ENCODE results near the gene OPRD1. TPM values are rescaled to one million over a fixed set of nuclear protein-coding genes. Genes with fewer than 3 reads are reported as not detected.
"Not testable (repeated sequence)": the region's sequence is repeated elsewhere in the genome, so short reads cannot be mapped to it uniquely, and the experiment has no call there.

The OPRD1 gene
- total RNA-seq, 2 experiments from 2014 or later, result not detected

DNA sequence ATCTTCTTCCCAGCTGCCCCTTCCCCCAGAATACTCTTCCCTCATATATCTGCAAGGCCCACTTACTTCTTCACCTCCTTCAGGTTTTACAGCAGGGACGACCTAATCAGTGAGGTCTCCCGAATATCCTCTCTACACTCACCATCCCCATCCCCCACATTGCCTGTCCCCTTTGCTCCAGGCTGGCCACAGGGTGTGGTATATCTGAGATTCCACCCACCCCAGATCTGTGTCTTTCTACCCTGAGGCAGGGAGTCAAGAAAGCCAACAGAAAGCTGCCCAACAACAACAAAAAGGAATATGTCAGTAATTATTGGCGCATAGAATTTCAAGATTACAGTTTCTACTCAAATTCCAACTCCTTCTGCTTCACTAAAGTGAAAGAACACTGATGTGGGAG, 30.0 kb upstream of the OPRD1 start:
- H3K36me3 Mint-ChIP-seq (ENCODE audit: low read depth), result no peaks in the 10 kb centered on the region
- peaks cover 6% of the 10 kb centered on the region for H3K27me3 Mint-ChIP-seq (ENCODE audit: low read depth)
- ChIA-PET POLR2A (no interaction called here), CTCF (interaction anchor here (2.0 to 9.3 kb wide), 2 partner anchors 88 to 96 kb away, joined by 4 to 167 read pairs; no protein-coding TSS in a partner anchor)
- no peaks in the 10 kb centered on the region for H3K9me3 Mint-ChIP-seq (ENCODE audit: insufficient read depth)
- no peak overlapping the region for H3K4me3 Mint-ChIP-seq
- peaks cover 8% of the 10 kb centered on the region for H3K4me1 Mint-ChIP-seq (ENCODE audit: low read depth)
- ATAC-seq, result no peak
- no peak for DNase-seq
- H3K27ac Mint-ChIP-seq, result no peak overlapping the region

- peaks cover 4% of the 10 kb centered on the region for H3K27me3 Mint-ChIP-seq (ENCODE audit: low read depth)
- H3K27ac Mint-ChIP-seq, result no peak overlapping the region
- ATAC-seq (no peak), DNase-seq (no peak)
- CTCF ChIA-PET, result interaction anchor here (0.7 to 9.3 kb wide), 4 partner anchors 9 to 741 kb away, joined by 3 to 167 read pairs (median 6); no protein-coding TSS in a partner anchor
- POLR2A ChIA-PET, result no interaction called here
- peaks cover 8% of the 10 kb centered on the region for H3K4me1 Mint-ChIP-seq (ENCODE audit: low read depth)
- H3K4me3 Mint-ChIP-seq, result no peak overlapping the region
- no peaks in the 10 kb centered on the region for H3K36me3 Mint-ChIP-seq (ENCODE audit: low read depth)
- no peaks in the 10 kb centered on the region for H3K9me3 Mint-ChIP-seq (ENCODE audit: insufficient read depth)
These were observed 28.6 kb upstream of the OPRD1 start for GRCh38 chr1:28783363-28783762.

DNA sequence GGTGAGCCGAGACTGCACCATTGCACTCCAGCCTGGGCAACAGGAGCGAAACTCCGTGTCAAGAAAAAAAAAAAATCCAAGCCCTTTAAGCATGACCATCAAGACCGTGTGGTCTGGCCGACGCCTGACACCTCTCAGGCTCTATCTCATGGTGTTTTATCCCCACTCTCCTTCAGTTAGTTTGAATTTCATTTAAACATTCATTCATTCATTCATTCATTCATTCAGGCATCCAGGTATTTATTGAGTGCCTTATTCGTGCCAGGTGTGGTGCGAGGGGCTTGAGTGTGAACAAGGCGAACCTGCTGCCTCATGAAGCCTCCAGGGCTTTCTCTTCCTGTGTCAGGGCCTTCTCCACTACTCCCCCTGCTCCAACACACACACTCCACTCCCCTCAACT, 22.6 kb upstream of the OPRD1 start:
- ChIA-PET POLR2A (no interaction called here), CTCF (interaction anchor here (0.7 kb wide), 1 partner anchor 43 kb away, joined by 3 read pairs; no protein-coding TSS in a partner anchor)
- no peaks in the 10 kb centered on the region for H3K9me3 Mint-ChIP-seq (ENCODE audit: insufficient read depth)
- peaks cover 8% of the 10 kb centered on the region for H3K4me1 Mint-ChIP-seq (ENCODE audit: low read depth)
- DNase-seq, result no peak
- H3K27me3 Mint-ChIP-seq (ENCODE audit: low read depth), result peaks cover 12% of the 10 kb centered on the region
- no peak for ATAC-seq
- no peak overlapping the region for H3K27ac Mint-ChIP-seq
- H3K36me3 Mint-ChIP-seq (ENCODE audit: low read depth), result no peaks in the 10 kb centered on the region
- H3K4me3 Mint-ChIP-seq, result no peak overlapping the region

DNA sequence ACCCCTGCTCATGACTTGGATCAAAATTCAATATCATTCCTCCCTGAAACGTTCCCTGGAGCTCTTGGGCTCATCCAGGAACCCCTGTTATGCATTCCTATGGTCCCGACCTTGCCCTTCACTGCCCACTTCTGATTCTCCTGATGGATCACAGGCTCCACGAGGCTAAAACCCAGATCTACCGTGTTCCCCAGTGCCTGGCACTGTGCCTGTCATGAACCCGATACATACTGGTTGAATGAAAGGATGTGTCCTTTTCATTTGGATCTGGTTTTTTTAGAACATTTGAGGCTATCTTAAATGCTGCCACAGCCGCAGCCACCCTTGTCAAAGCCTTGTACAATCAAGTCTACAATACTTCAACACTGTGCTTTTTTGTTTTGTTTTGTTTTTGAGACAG, 22.2 kb upstream of the OPRD1 start:
- ChIA-PET CTCF (no interaction called here), POLR2A (no interaction called here)
- Mint-ChIP-seq H3K4me3 (no peak overlapping the region), H3K4me1 (ENCODE audit: low read depth) (peaks cover 8% of the 10 kb centered on the region), H3K36me3 (ENCODE audit: low read depth) (no peaks in the 10 kb centered on the region), H3K27me3 (ENCODE audit: low read depth) (peaks cover 12% of the 10 kb centered on the region), H3K9me3 (ENCODE audit: insufficient read depth) (no peaks in the 10 kb centered on the region), H3K27ac (no peak overlapping the region)
- ATAC-seq (no peak), DNase-seq (no peak)

DNA sequence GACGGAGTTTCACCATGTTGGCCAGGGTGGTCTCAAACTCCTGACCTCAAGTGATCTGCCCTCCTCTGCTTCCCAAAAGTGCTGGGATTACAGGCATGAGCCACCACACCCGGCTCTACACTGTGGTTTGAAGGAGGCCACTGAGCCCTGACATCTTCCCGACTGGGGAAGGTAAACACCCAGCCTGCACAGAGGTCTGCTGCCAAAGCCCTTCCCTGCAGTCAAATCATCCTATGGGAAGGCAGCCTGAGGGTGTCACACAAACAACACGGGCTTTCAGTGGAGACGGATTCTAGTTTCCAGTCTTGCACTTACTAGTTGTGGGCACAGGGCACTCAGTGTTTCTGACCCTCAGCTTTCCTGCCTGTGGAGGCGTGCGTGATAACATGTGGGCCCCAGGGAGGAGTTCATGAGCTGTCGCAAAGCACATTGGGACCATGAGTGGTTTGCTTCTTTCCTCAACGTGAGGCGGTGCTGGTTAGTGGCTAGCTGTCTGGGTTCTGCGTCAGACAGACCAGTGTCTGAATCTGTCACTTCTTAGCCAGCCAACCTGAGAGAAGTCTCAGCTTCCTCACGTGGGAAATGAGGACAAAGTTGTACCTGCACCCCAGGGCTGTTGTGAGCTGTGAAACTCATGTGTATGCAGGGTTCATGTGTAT, 21.5 kb upstream of the OPRD1 start:
- H3K4me3 Mint-ChIP-seq, result no peak overlapping the region

GRCh38 chr1:28791929-28792328, 20.0 kb upstream of the OPRD1 start:
- DNase-seq; H3K36me3 Mint-ChIP-seq (ENCODE audit: low read depth); POLR2A ChIA-PET; H3K4me3 Mint-ChIP-seq; H3K4me1 Mint-ChIP-seq (ENCODE audit: low read depth); ATAC-seq; H3K9me3 Mint-ChIP-seq (ENCODE audit: insufficient read depth); H3K27ac Mint-ChIP-seq: not testable (repeated sequence)
- peaks cover 12% of the 10 kb centered on the region for H3K27me3 Mint-ChIP-seq (ENCODE audit: low read depth)
- CTCF ChIA-PET, result interaction anchor here (1.5 kb wide), 1 partner anchor 24 kb away, joined by 4 read pairs; no protein-coding TSS in a partner anchor

More for the DNA sequence above, 21.5 kb upstream of the OPRD1 start:
- POLR2A ChIA-PET, result no interaction called here
- H3K27me3 Mint-ChIP-seq (ENCODE audit: low read depth), result peaks cover 14% of the 10 kb centered on the region
- ATAC-seq, result no peak
- no peak for DNase-seq
- H3K9me3 Mint-ChIP-seq (ENCODE audit: insufficient read depth), result no peaks in the 10 kb centered on the region
- CTCF ChIA-PET, result interaction anchor here (1.2 to 1.5 kb wide), 2 partner anchors 25 to 86 kb away, joined by 4 to 7 read pairs; no protein-coding TSS in a partner anchor
- H3K36me3 Mint-ChIP-seq (ENCODE audit: low read depth), result no peaks in the 10 kb centered on the region
- H3K27ac Mint-ChIP-seq, result no peak overlapping the region
- H3K4me1 Mint-ChIP-seq (ENCODE audit: low read depth), result peaks cover 3% of the 10 kb centered on the region

- POLR2A ChIA-PET, result no interaction called here
These were observed 19.3 kb upstream of the OPRD1 start for GRCh38 chr1:28792644-28793121.

DNA sequence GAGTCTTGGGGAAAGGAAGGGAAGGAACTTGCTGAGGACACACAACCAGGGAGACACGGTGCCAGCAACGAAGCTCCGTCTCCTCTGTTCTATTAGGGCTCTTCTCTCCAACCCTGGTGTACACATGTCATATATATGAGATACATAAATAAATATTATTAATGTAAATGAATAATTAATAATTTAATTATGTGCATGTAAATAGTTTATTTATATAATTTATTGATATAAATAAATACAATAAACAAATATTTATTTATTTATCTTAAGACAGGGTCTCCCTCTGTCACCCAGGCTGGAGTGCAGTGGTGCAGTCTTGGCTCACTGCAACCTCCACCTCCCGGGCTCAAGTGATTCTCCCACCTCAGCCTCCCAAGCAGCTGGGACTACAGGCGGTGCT, 17.4 kb upstream of the OPRD1 start:
- H3K4me1 Mint-ChIP-seq (ENCODE audit: low read depth); H3K27ac Mint-ChIP-seq; DNase-seq; H3K36me3 Mint-ChIP-seq (ENCODE audit: low read depth); H3K4me3 Mint-ChIP-seq; H3K9me3 Mint-ChIP-seq (ENCODE audit: insufficient read depth); ATAC-seq: not testable (repeated sequence)
- CTCF ChIA-PET, result interaction anchor here (0.6 to 2.0 kb wide), 2 partner anchors 10 to 82 kb away, joined by 3 to 6 read pairs; no protein-coding TSS in a partner anchor
- H3K27me3 Mint-ChIP-seq (ENCODE audit: low read depth), result peaks cover 13% of the 10 kb centered on the region
- POLR2A ChIA-PET, result interaction anchor here (1.3 kb wide), 1 partner anchor 19 kb away, joined by 3 read pairs; no protein-coding TSS in a partner anchor

More at GRCh38 chr1:28792644-28793121, 19.3 kb upstream of the OPRD1 start:
- Mint-ChIP-seq H3K9me3 (ENCODE audit: insufficient read depth) (no peaks in the 10 kb centered on the region), H3K4me1 (ENCODE audit: low read depth) (peaks cover 3% of the 10 kb centered on the region), H3K36me3 (ENCODE audit: low read depth) (no peaks in the 10 kb centered on the region), H3K27ac (no peak overlapping the region), H3K4me3 (no peak overlapping the region), H3K27me3 (ENCODE audit: low read depth) (peaks cover 12% of the 10 kb centered on the region)
- DNase-seq (no peak), ATAC-seq (no peak)
- CTCF ChIA-PET, result interaction anchor here (0.7 to 2.0 kb wide), 3 partner anchors 8 to 485 kb away, joined by 3 to 6 read pairs (median 3); no protein-coding TSS in a partner anchor

DNA sequence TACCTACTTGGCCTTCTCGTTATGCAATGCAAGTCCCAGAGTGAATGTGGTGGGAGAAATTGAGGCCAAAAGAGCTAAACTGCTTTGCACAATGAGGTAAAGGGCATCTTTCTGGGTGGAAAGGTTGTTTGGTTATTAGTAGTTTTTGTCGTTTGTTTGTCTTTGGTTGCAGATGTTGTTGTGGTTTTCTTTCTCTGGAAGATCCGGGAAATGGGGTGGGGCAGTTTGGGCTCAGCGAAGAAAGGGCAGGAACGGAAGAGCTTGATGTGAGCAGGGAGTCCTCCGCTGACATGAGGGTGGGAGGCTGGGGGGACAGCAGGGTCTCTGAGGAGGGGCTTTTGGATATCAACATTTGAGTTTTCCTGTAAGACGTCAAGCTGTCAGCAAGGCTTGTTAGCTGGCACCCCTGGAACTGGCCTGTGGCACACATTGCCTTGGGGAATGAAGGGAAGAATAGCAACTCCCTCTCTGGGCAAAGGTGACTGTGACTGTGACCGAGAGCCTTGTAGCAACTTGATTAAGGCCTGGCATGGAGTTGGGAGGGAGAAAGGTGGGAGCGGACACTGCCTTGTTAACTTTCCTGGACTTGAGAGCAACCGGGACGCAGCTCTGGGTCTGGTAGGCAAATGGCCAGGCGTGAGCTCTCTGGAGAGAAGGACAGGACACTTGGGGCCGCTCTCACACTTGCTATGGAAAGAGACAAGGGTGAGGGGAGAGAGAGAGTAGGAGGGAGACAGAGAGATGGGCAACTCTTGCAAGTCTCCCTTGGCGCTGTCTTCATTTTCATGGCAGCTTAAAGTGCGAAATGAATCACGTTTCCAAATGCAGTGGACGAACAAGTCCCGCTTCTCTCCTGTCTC, 15.4 kb upstream of the OPRD1 start:
- Mint-ChIP-seq H3K36me3 (ENCODE audit: low read depth) (no peaks in the 10 kb centered on the region), H3K27me3 (ENCODE audit: low read depth) (peaks cover 11% of the 10 kb centered on the region), H3K4me3 (no peak overlapping the region), H3K9me3 (ENCODE audit: insufficient read depth) (no peaks in the 10 kb centered on the region), H3K4me1 (ENCODE audit: low read depth) (peaks cover 3% of the 10 kb centered on the region), H3K27ac (no peak overlapping the region)
- ChIA-PET POLR2A (no interaction called here), CTCF (interaction anchor here (1.3 to 2.0 kb wide), 2 partner anchors 12 to 80 kb away, joined by 5 to 6 read pairs; no protein-coding TSS in a partner anchor)
- DNase-seq (no peak), ATAC-seq (no peak)

GRCh38 chr1:28800324-28800723, 11.6 kb upstream of the OPRD1 start:
- ChIA-PET POLR2A (no interaction called here), CTCF (no interaction called here)
- ATAC-seq, result no peak
- Mint-ChIP-seq H3K36me3 (ENCODE audit: low read depth) (no peaks in the 10 kb centered on the region), H3K9me3 (ENCODE audit: insufficient read depth) (no peaks in the 10 kb centered on the region), H3K27ac (no peak overlapping the region), H3K27me3 (ENCODE audit: low read depth) (peaks cover 5% of the 10 kb centered on the region), H3K4me1 (ENCODE audit: low read depth) (peaks cover 3% of the 10 kb centered on the region), H3K4me3 (no peak overlapping the region)
- DNase-seq, result no peak

GRCh38 chr1:28801461-28801860, 10.5 kb upstream of the OPRD1 start:
- CTCF ChIA-PET, result interaction anchor here (1.8 kb wide), 1 partner anchor 66 kb away, joined by 4 read pairs; no protein-coding TSS in a partner anchor
- Mint-ChIP-seq H3K4me3 (no peak overlapping the region), H3K4me1 (ENCODE audit: low read depth) (no peaks in the 10 kb centered on the region), H3K27me3 (ENCODE audit: low read depth) (peaks cover 8% of the 10 kb centered on the region), H3K36me3 (ENCODE audit: low read depth) (no peaks in the 10 kb centered on the region), H3K27ac (no peak overlapping the region), H3K9me3 (ENCODE audit: insufficient read depth) (no peaks in the 10 kb centered on the region)
- no peak for ATAC-seq
- POLR2A ChIA-PET, result no interaction called here
- DNase-seq, result no peak

GRCh38 chr1:28803051-28803450, 8.9 kb upstream of the OPRD1 start:
- H3K27ac Mint-ChIP-seq, result no peak overlapping the region
- H3K9me3 Mint-ChIP-seq (ENCODE audit: insufficient read depth), result no peaks in the 10 kb centered on the region
- CTCF ChIA-PET, result interaction anchor here (1.0 to 1.8 kb wide), 2 partner anchors 18 to 67 kb away, joined by 3 to 4 read pairs; no protein-coding TSS in a partner anchor
- no peaks in the 10 kb centered on the region for H3K36me3 Mint-ChIP-seq (ENCODE audit: low read depth)
- H3K27me3 Mint-ChIP-seq (ENCODE audit: low read depth), result peaks cover 11% of the 10 kb centered on the region
- H3K4me3 Mint-ChIP-seq, result no peak overlapping the region
- H3K4me1 Mint-ChIP-seq (ENCODE audit: low read depth), result no peaks in the 10 kb centered on the region
- no peak for ATAC-seq
- POLR2A ChIA-PET, result no interaction called here
- no peak for DNase-seq
